K562 (cell line): ENCODE measurements around the gene DCLK2. TPM values are rescaled to one million over a fixed set of nuclear protein-coding genes. Genes with fewer than 3 reads are reported as not detected.

Experiments used
- ATAC-seq: fragments of 200-7000 bp; cut with Tn5 transposase; 3 replicates; pipeline ENCODE4 v1.9.1; 2020; ENCODE audit warnings: moderate library complexity
- BruUV-seq: library from RNA; stranded (reverse); fragments of 400-500 nt; replicated peaks from 2 replicates; lab custom pipeline; 2021; lab: Mats Ljungman, UMichigan
- CTCF ChIA-PET: fragments of 300-600 bp; formaldehyde crosslinking; extraction: SDS; loops from one replicate; lab custom pipeline; 2021; ENCODE audit warnings: low intra/inter-chr PET ratio; lab: Yijun Ruan, JAX
- POLR2A ChIA-PET: fragments of 300-600, 350-650 bp; sonication (Branson Sonifier 250); formaldehyde crosslinking; extraction: SDS; loops from one replicate; lab custom pipeline; 2021; ENCODE audit warnings: antibody characterized with exemption, inconsistent platforms; lab: Yijun Ruan, JAX
- DNase-seq, 4 experiments: peaks; one replicate each; pipeline versions ENCODE4 v3.0.0 to v3.0.0-alpha.2; 2011 to 2018; ENCODE audit warnings: low spot score in 3 of 4, mixed read lengths in 3 of 4; ENCODE audit errors: extremely low read depth in 1 of 4
- FAIRE-seq: peaks from 2 replicates; lab custom pipeline; 2011; peaks lifted over from hg19 to GRCh38; lab: Jason Lieb, UNC
- H2AFZ ChIP-seq: 2 replicates; pipeline ENCODE4 v1.6.0; 2011; ENCODE audit warnings: low read depth, low read length, control low read depth, inconsistent platforms
- H3K27ac ChIP-seq: fragments of 200-600 bp; 3 replicates; pipeline ENCODE4 v1.8.0; 2011; ENCODE audit warnings: low read depth, mild to moderate bottlenecking, control low read depth, inconsistent platforms, low read length, moderate library complexity, mixed read lengths; ENCODE audit errors: extremely low read depth
- H3K27me3 ChIP-seq, 2 experiments: fragments of 300-600 bp in 1 of 2; 2 replicates in 1 of 2; 3 replicates in 1 of 2; pipeline versions ENCODE4 v1.6.0 to v1.8.0; 2011; ENCODE audit warnings: inconsistent platforms in 2 of 2, low read length in 2 of 2, mild to moderate bottlenecking in 1 of 2, mixed read lengths in 1 of 2, moderate library complexity in 1 of 2; ENCODE audit not compliant: control insufficient read depth in 2 of 2, insufficient read depth in 2 of 2
- H3K36me3 ChIP-seq: fragments of 300-600 bp; 3 replicates; pipeline ENCODE4 v1.8.0; 2011; ENCODE audit warnings: mild to moderate bottlenecking, low read length, inconsistent platforms; ENCODE audit not compliant: control insufficient read depth, insufficient read depth
- H3K4me1 ChIP-seq, 2 experiments: fragments of 200-600 bp in 1 of 2; replicated peaks in 1 of 2; 2 replicates in 1 of 2; 3 replicates in 1 of 2; pipeline versions ENCODE4 v1.5.1 to v1.8.0; 2011; ENCODE audit warnings: inconsistent platforms in 2 of 2, low read length in 2 of 2, mild to moderate bottlenecking in 1 of 2, mixed read lengths in 1 of 2, moderate library complexity in 1 of 2; ENCODE audit not compliant: control insufficient read depth in 2 of 2, insufficient read depth in 2 of 2
- H3K4me2 ChIP-seq: 2 replicates; pipeline ENCODE4 v1.6.1; 2011; ENCODE audit warnings: low read length, control low read depth, inconsistent platforms, mixed read lengths; ENCODE audit not compliant: insufficient read depth
- H3K4me3 ChIP-seq: fragments of 200-600 bp; sonication (generic), shearing (Covaris generic); 2 replicates; pipeline ENCODE4 v1.5.1; 2016; ENCODE audit warnings: control low read depth, inconsistent platforms
- H3K79me2 ChIP-seq: fragments of 200-600 bp; 3 replicates; pipeline ENCODE4 v1.8.0; 2011; ENCODE audit warnings: low read length, inconsistent platforms; ENCODE audit not compliant: control insufficient read depth, insufficient read depth
- H3K9ac ChIP-seq, 2 experiments: 2 replicates each; pipeline versions ENCODE4 v1.6.0 to v1.6.1; 2011; ENCODE audit warnings: low read depth in 2 of 2, low read length in 2 of 2, control low read depth in 1 of 2, inconsistent platforms in 1 of 2, mild to moderate bottlenecking in 1 of 2, mixed read lengths in 1 of 2; ENCODE audit not compliant: insufficient read depth in 1 of 2
- H3K9me1 ChIP-seq: one replicate; pipeline ENCODE4 v1.6.0; 2011; ENCODE audit warnings: inconsistent platforms, mild to moderate bottlenecking, low read length, moderate library complexity; ENCODE audit not compliant: control insufficient read depth, insufficient read depth
- H3K9me3 ChIP-seq: replicated peaks from 2 replicates; pipeline ENCODE4 v1.5.1; 2011; ENCODE audit warnings: low read depth, low read length, inconsistent platforms; ENCODE audit not compliant: control insufficient read depth, insufficient read depth
- H4K20me1 ChIP-seq: replicated peaks from 2 replicates; pipeline ENCODE4 v1.6.1; 2011; ENCODE audit warnings: low read length, inconsistent platforms, mixed read lengths; ENCODE audit not compliant: control insufficient read depth, insufficient read depth
- CXXC5 ChIP-seq: fragments of 250-450 bp; sonication (Bioruptor Pico); IDR thresholded peaks from 2 replicates; pipeline ENCODE4 v1.8.0; 2022; ENCODE audit warnings: inconsistent platforms, mild to moderate bottlenecking, moderate library complexity
- MEF2A ChIP-seq: IDR thresholded peaks from 2 replicates; pipeline ENCODE4 v1.6.1; 2011; ENCODE audit warnings: low read depth, mild to moderate bottlenecking, low read length, moderate library complexity; ENCODE audit not compliant: control insufficient read depth
- NFATC3 ChIP-seq: fragments of 450-650 bp; IDR thresholded peaks from 2 replicates; pipeline ENCODE4 v1.6.1; 2017; ENCODE audit warnings: mild to moderate bottlenecking
- POLR2G ChIP-seq: fragments of 200-400 bp; formaldehyde crosslinking; IDR thresholded peaks from 2 replicates; pipeline ENCODE4 v1.6.1; 2017; ENCODE audit warnings: low read depth, mild to moderate bottlenecking, antibody characterized with exemption, low read length, moderate library complexity
- PTBP1 ChIP-seq: fragments of 200-400 bp; formaldehyde crosslinking; IDR thresholded peaks from 2 replicates; pipeline ENCODE4 v1.6.1; 2017; ENCODE audit warnings: low read depth, low read length
- ZC3H11A ChIP-seq: IDR thresholded peaks from 2 replicates; pipeline ENCODE4 v1.6.1; 2012; ENCODE audit warnings: low read depth, low read length, improper control_type of control experiment
- ZNF212 ChIP-seq: fragments of 450-650 bp; formaldehyde crosslinking; IDR thresholded peaks from 2 replicates; pipeline ENCODE4 v1.4.0; 2020; ENCODE audit warnings: mild to moderate bottlenecking
- ZNF263 ChIP-seq: sonication (generic); formaldehyde crosslinking; IDR thresholded peaks from 2 replicates; pipeline ENCODE4 v1.8.0; 2022; ENCODE audit warnings: mild to moderate bottlenecking, missing genetic modification reagents, borderline replicate concordance
- ZNF584 ChIP-seq: fragments of 200-800 bp; sonication (Bioruptor generic); IDR thresholded peaks from 2 replicates; pipeline ENCODE4 v1.6.1; 2016; ENCODE audit warnings: low read depth, mild to moderate bottlenecking, missing genetic modification characterization, missing compliant biosample characterization
- WGBS: fragments of 100-300 bp; shearing (Covaris generic); methylation state at CpG from one replicate; pipeline ENCODE4 v1.1.6; 2016; ENCODE audit warnings: low coverage, mixed read lengths; ENCODE audit not compliant: insufficient coverage; ENCODE audit errors: missing lambda C conversion rate; 5-methylcytosine and 5-hydroxymethylcytosine counted together
- in situ Hi-C: fragments of 300-500 bp; cut with MboI; formaldehyde crosslinking; loops from 4 replicates; pipeline ENCODE4 v1.15.0; 2018; ENCODE audit warnings: inconsistent platforms, mixed read lengths
- intact Hi-C: fragments of 100-400 bp; cut with micrococcal nuclease; formaldehyde crosslinking; loops from 2 replicates; pipeline ENCODE4 v1.14.2; 2022
- polyA plus RNA-seq, 8 experiments: library from polyadenylated mRNA; depleted of rRNA in 4 of 8; stranded (reverse) in 5 of 8; unstranded in 3 of 8; fragments of >200 nt; fragmentation: Nextera tagmentation in 2 of 8; fragmentation: Illumina TruSeq in 1 of 8; extraction: Ambion mirVana in 2 of 8; extraction: Trizol in 1 of 8; gene quantifications; 2 replicates each; pipeline versions ENCODE4 v1.2.1 to v1.2.3, GENCODE V29; 2011 to 2014; ENCODE audit warnings: inconsistent platforms in 1 of 8, missing spikeins in 1 of 8
- total RNA-seq, 7 experiments: library from RNA; depleted of rRNA in 6 of 7; stranded (reverse); fragments of >200 nt in 6 of 7; fragmentation: Illumina TruSeq in 2 of 7; extraction: Trizol in 2 of 7; gene quantifications; 2 replicates each; pipeline versions ENCODE4 v1.2.1 to v1.2.3, GENCODE V29; 2011 to 2021; ENCODE audit warnings: low replicate concordance in 1 of 7
- TF ChIP-seq, protein P1 (sequence below), 2 experiments: fragments of 150-350 bp in 1 of 2; IDR thresholded peaks; 2 replicates each; pipeline ENCODE4 v1.6.1; 2012 to 2016; ENCODE audit warnings: low read depth in 2 of 2, low read length in 2 of 2, mild to moderate bottlenecking in 1 of 2, moderate library complexity in 1 of 2
- TF ChIP-seq, protein P2 (sequence below): sonication (generic); formaldehyde crosslinking; IDR thresholded peaks from 2 replicates; pipeline ENCODE4 v1.8.0; 2022; ENCODE audit warnings: missing genetic modification reagents, mild to moderate bottlenecking, moderate library complexity, borderline replicate concordance
- TF ChIP-seq, protein P3 (sequence below): sonication (generic); formaldehyde crosslinking; IDR thresholded peaks from 2 replicates; pipeline ENCODE4 v1.8.0; 2022; ENCODE audit warnings: mild to moderate bottlenecking, missing genetic modification reagents
- TF ChIP-seq, protein P4 (sequence below): sonication (generic); formaldehyde crosslinking; IDR thresholded peaks from 2 replicates; pipeline ENCODE4 v1.9.0; 2022; ENCODE audit warnings: mild to moderate bottlenecking, missing genetic modification reagents
- TF ChIP-seq, protein P5 (sequence below): fragments of 250-450 bp; sonication (Bioruptor Pico); IDR thresholded peaks from 2 replicates; pipeline ENCODE4 v1.8.0; 2021; ENCODE audit warnings: borderline replicate concordance, mild to moderate bottlenecking, moderate library complexity; ENCODE audit not compliant: poor library complexity, severe bottlenecking
- TF ChIP-seq, protein P6 (sequence below): fragments of 250-450 bp; sonication (Bioruptor Pico); IDR thresholded peaks from 2 replicates; pipeline ENCODE4 v1.8.0; 2021; ENCODE audit warnings: moderate library complexity, mild to moderate bottlenecking, inconsistent platforms

Gene DCLK2
- total and polyA plus RNA-seq, 9 of the 15 experiments (the other 6 are each of a cell fraction or from before 2014, with no cell fraction given) = not detected

DNA sequence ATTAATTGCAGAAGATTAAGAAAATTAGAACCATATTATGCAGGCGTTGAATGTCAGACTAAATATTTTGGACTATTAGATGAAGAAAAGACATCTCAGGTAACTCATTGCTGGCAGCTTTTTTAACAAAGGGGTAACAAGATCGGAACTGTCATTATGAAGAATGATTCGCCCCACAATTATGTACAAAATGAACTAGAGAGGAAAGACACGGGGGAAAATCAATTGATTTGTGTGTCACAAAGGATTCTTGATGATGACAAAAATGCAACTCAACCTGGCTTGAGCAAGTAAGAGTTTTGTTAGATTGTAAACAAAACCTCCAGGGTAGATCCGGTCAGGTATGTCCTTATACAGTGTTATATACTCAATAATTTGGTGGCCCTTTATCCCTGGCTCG is 12.5 kb upstream of the DCLK2 start (continued):
- TF ChIP-seq, protein P1, sequence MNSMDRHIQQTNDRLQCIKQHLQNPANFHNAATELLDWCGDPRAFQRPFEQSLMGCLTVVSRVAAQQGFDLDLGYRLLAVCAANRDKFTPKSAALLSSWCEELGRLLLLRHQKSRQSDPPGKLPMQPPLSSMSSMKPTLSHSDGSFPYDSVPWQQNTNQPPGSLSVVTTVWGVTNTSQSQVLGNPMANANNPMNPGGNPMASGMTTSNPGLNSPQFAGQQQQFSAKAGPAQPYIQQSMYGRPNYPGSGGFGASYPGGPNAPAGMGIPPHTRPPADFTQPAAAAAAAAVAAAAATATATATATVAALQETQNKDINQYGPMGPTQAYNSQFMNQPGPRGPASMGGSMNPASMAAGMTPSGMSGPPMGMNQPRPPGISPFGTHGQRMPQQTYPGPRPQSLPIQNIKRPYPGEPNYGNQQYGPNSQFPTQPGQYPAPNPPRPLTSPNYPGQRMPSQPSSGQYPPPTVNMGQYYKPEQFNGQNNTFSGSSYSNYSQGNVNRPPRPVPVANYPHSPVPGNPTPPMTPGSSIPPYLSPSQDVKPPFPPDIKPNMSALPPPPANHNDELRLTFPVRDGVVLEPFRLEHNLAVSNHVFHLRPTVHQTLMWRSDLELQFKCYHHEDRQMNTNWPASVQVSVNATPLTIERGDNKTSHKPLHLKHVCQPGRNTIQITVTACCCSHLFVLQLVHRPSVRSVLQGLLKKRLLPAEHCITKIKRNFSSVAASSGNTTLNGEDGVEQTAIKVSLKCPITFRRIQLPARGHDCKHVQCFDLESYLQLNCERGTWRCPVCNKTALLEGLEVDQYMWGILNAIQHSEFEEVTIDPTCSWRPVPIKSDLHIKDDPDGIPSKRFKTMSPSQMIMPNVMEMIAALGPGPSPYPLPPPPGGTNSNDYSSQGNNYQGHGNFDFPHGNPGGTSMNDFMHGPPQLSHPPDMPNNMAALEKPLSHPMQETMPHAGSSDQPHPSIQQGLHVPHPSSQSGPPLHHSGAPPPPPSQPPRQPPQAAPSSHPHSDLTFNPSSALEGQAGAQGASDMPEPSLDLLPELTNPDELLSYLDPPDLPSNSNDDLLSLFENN (IDR thresholded peaks at IDR 0.05; ENCODE audit: low read depth in 2 of 2, low read length in 2 of 2) = no peak
- TF ChIP-seq ZNF212 (CRISPR knock-in tag) = no peak
- TF ChIP-seq ZNF584 = no peak
- no peak for TF ChIP-seq CXXC5
- TF ChIP-seq NFATC3 = no peak

DNA sequence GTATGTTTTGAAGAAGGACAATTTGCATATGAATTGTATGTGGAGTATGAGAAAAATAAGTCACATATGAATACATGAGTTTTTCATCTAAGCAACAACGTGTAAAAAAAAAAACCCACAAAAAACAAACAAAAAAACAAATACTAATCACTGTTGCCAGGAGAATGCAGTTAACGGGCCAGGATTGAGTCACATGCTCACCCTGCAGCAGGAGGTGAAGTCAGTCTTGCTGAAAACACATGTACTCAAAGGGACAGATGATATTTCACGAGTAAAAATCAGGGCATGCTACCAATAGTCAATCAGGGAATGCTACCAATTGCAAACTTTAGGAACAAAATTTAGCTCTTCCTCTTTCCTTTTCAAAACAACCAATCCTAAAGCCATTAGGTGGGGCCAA is 10.4 kb upstream of the DCLK2 start:
- no peak for ATAC-seq
- DNase-seq = no peak
- no peak for FAIRE-seq
- no TSS peak for BruUV-seq
- CTCF ChIA-PET = no interaction called here
- no peak overlapping the region for H2AFZ ChIP-seq
- no peaks in the 10 kb centered on the region for H3K79me2 ChIP-seq
- H3K4me3 ChIP-seq = no peak overlapping the region
- H3K9me3 ChIP-seq = no peaks in the 10 kb centered on the region
- intact Hi-C loops (no loop called here), in situ Hi-C loops (no loop called here)
- H4K20me1 ChIP-seq = no peaks in the 10 kb centered on the region
- no peaks in the 10 kb centered on the region for H3K9me1 ChIP-seq
- 6% methylated on average over 3 of the region's 3 CpGs for WGBS
- POLR2A ChIA-PET = no interaction called here
- no peaks in the 10 kb centered on the region for H3K4me1 ChIP-seq
- H3K36me3 ChIP-seq = no peaks in the 10 kb centered on the region
- H3K27ac ChIP-seq = no peak overlapping the region
- no peak overlapping the region for H3K4me2 ChIP-seq
- no peak overlapping the region for H3K9ac ChIP-seq
- H3K27me3 ChIP-seq = no peaks in the 10 kb centered on the region
- no peak for TF ChIP-seq PTBP1
- TF ChIP-seq ZC3H11A = no peak
- no peak for TF ChIP-seq MEF2A
- TF ChIP-seq, protein P2, sequence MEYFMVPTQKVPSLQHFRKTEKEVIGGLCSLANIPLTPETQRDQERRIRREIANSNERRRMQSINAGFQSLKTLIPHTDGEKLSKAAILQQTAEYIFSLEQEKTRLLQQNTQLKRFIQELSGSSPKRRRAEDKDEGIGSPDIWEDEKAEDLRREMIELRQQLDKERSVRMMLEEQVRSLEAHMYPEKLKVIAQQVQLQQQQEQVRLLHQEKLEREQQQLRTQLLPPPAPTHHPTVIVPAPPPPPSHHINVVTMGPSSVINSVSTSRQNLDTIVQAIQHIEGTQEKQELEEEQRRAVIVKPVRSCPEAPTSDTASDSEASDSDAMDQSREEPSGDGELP = no peak
- TF ChIP-seq, protein P3, sequence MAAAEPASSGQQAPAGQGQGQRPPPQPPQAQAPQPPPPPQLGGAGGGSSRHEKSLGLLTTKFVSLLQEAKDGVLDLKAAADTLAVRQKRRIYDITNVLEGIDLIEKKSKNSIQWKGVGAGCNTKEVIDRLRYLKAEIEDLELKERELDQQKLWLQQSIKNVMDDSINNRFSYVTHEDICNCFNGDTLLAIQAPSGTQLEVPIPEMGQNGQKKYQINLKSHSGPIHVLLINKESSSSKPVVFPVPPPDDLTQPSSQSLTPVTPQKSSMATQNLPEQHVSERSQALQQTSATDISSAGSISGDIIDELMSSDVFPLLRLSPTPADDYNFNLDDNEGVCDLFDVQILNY = no peak
- TF ChIP-seq, protein P4, sequence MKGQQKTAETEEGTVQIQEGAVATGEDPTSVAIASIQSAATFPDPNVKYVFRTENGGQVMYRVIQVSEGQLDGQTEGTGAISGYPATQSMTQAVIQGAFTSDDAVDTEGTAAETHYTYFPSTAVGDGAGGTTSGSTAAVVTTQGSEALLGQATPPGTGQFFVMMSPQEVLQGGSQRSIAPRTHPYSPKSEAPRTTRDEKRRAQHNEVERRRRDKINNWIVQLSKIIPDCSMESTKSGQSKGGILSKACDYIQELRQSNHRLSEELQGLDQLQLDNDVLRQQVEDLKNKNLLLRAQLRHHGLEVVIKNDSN (CRISPR knock-in tag) = no peak
- TF ChIP-seq, protein P5, sequence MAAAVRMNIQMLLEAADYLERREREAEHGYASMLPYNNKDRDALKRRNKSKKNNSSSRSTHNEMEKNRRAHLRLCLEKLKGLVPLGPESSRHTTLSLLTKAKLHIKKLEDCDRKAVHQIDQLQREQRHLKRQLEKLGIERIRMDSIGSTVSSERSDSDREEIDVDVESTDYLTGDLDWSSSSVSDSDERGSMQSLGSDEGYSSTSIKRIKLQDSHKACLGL (CRISPR knock-in tag) = no peak
- no peak for TF ChIP-seq ZNF263 (CRISPR knock-in tag)
- TF ChIP-seq POLR2G = no peak
- TF ChIP-seq, protein P6, sequence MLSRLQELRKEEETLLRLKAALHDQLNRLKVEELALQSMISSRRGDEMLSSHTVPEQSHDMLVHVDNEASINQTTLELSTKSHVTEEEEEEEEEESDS = no peak
